ENCODE measurements around the gene GPC5.

Gene GPC5

DNA sequence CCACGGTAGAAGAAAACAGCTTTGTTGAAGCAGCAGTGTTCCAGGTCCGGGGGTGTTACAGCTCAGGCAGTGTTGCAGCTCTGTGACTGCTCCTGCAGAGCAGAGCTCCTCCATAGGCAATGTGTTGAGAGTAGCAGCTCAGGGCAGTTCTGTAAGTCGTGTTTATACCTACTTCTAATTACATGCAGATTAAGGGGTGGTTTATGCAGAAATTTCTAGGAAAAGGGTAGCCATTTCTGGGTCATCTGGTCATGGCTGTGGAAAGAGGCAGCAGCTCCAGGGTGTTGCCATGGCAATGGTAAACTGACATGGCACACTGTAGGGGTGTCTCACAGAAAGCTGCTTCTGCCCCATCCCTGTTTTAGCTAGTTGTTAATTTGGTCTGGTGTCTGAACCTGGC lies 316.4 kb downstream of the GPC5 start:
- peak overlapping the region; percentile 49 for H4K8ac ChIP-seq (ENCODE audit: low read length)
- 62% methylated on average over 2 of the region's 3 CpGs for WGBS
- H2BK12ac ChIP-seq (ENCODE audit: low read length in 2 of 2): no peak overlapping the region

DNA sequence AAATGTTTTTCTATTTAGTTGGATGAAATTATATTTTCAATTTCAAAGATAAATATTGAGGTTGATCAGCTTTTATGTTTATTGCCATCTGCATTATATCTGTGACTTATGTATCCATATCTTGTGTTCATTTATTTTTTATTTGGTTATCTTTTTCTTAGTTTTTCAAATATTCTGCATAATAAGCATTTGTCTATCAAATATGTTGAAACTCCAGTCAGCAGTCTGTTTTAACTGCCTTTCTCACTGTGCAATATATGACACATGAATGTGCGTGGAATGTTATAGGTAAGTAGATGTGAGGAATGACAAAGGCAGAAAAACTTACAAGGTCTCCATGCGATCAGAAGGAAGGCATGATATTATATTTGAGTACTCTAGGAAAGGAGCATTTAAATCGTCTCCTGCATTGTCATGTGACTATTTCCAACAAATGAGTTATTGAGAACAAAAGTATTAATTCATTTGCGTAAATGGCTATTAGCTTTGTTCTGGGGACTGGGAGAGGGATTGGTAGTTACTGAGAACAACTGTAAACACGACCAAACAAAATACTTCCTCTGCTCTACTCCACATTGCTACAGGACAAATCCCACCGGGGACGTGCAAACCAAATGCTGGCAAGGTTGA lies 318.1 kb downstream of the GPC5 start:
- no peak overlapping the region for H3K4me3 ChIP-seq (ENCODE audit: insufficient read depth in 1 of 2, low read depth in 1 of 2, low read length in 2 of 2)
- WGBS: 94% methylated on average over 7 of the region's 7 CpGs

More for the DNA sequence above, 316.4 kb downstream of the GPC5 start:
- no peak overlapping the region for H3K27ac ChIP-seq (ENCODE audit: low read length, poor library complexity, severe bottlenecking)
- no peak overlapping the region for H3K18ac ChIP-seq (ENCODE audit: low read depth in 1 of 2, low read length in 2 of 2)
- DNase-seq: no peak
- no peak overlapping the region for H3K4me2 ChIP-seq (ENCODE audit: low read length, poor library complexity, severe bottlenecking)
- H4K91ac ChIP-seq (ENCODE audit: low read length): no peak overlapping the region
- H3K4me1 ChIP-seq (ENCODE audit: control insufficient read depth, insufficient read depth, low read depth, low read length): peaks cover 3% of the 10 kb centered on the region
- no peak overlapping the region for H3K4me3 ChIP-seq (ENCODE audit: insufficient read depth in 1 of 2, low read depth in 1 of 2, low read length in 2 of 2)
- H3K4ac ChIP-seq (ENCODE audit: low read depth in 1 of 2, low read length in 2 of 2): no peak overlapping the region
- no peak overlapping the region for H3K9ac ChIP-seq (ENCODE audit: low read length)
- H2BK120ac ChIP-seq (ENCODE audit: low read depth, low read length): no peak overlapping the region
- H2BK15ac ChIP-seq (ENCODE audit: low read depth, poor library complexity, severe bottlenecking): no peak overlapping the region
- H3K9me3 ChIP-seq (ENCODE audit: control insufficient read depth, low read length): no peaks in the 10 kb centered on the region
- H2AFZ ChIP-seq (ENCODE audit: low read depth, low read length): no peak overlapping the region
- H3K27me3 ChIP-seq (ENCODE audit: control insufficient read depth in 1 of 2, insufficient read depth in 1 of 2, low read length in 2 of 2): no peaks in the 10 kb centered on the region
- H3K23ac ChIP-seq (ENCODE audit: low read length in 2 of 2): no peak overlapping the region
- no peak overlapping the region for H2BK5ac ChIP-seq (ENCODE audit: low read depth, low read length, poor library complexity, severe bottlenecking)
- no peaks in the 10 kb centered on the region for H3K79me1 ChIP-seq (replicated peaks; ENCODE audit: low read length, poor library complexity, severe bottlenecking)
- no peak overlapping the region for H3K14ac ChIP-seq (ENCODE audit: low read length in 2 of 2)
- no peaks in the 10 kb centered on the region for H3K36me3 ChIP-seq (ENCODE audit: control insufficient read depth in 1 of 2, insufficient read depth in 2 of 2, low read depth in 1 of 2, low read length in 2 of 2)
- H2AK5ac ChIP-seq (ENCODE audit: low read length, severe bottlenecking): no peak overlapping the region

DNA sequence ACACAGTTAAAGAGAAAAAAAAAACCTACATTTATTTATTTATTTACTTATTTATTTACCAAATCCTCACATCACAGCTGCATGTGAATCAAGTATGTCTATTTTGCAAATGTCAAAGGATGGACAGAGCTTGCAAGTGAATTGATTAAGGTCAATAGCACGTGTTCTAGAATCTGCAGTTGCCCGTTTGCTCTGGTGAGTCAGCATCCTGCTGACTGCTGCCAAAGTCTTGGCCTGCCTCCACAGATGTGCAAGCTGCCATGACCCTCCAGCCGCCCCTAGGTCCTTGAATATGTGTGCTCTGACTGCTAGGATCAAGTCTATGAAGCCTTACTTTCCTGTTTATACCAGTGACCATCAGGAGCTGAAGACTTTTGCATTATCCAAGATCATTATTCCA lies 320.6 kb downstream of the GPC5 start:
- Histone ChIP-seq H3K14ac (ENCODE audit: low read length in 2 of 2) (no peak overlapping the region), H3K27ac (ENCODE audit: low read length, poor library complexity, severe bottlenecking) (no peak overlapping the region), H3K4me1 (ENCODE audit: control insufficient read depth, insufficient read depth, low read depth, low read length) (peaks cover 3% of the 10 kb centered on the region), H2AFZ (ENCODE audit: low read depth, low read length) (no peak overlapping the region), H2AK5ac (ENCODE audit: low read length, severe bottlenecking) (no peak overlapping the region), H3K79me1 (replicated peaks; ENCODE audit: low read length, poor library complexity, severe bottlenecking) (no peaks in the 10 kb centered on the region), H2BK5ac (ENCODE audit: low read depth, low read length, poor library complexity, severe bottlenecking) (no peak overlapping the region), H3K27me3 (ENCODE audit: control insufficient read depth in 1 of 2, insufficient read depth in 1 of 2, low read length in 2 of 2) (no peaks in the 10 kb centered on the region), H2BK15ac (ENCODE audit: low read depth, poor library complexity, severe bottlenecking) (no peak overlapping the region), H4K91ac (ENCODE audit: low read length) (no peak overlapping the region), H3K4me3 (ENCODE audit: insufficient read depth in 1 of 2, low read depth in 1 of 2, low read length in 2 of 2) (no peak overlapping the region), H3K23ac (ENCODE audit: low read length in 2 of 2) (no peak overlapping the region), H2BK12ac (ENCODE audit: low read length in 2 of 2) (no peak overlapping the region), H3K18ac (ENCODE audit: low read depth in 1 of 2, low read length in 2 of 2) (no peak overlapping the region), H3K4ac (ENCODE audit: low read depth in 1 of 2, low read length in 2 of 2) (no peak overlapping the region), H3K9me3 (ENCODE audit: control insufficient read depth, low read length) (no peaks in the 10 kb centered on the region), H3K36me3 (ENCODE audit: control insufficient read depth in 1 of 2, insufficient read depth in 2 of 2, low read depth in 1 of 2, low read length in 2 of 2) (no peaks in the 10 kb centered on the region), H4K8ac (ENCODE audit: low read length) (no peak overlapping the region), H2BK120ac (ENCODE audit: low read depth, low read length) (no peak overlapping the region), H3K4me2 (ENCODE audit: low read length, poor library complexity, severe bottlenecking) (no peak overlapping the region), H3K9ac (ENCODE audit: low read length) (no peak overlapping the region)
- 2% methylated on average over 3 of the region's 3 CpGs for WGBS
- peak; percentile 36 for DNase-seq

More for the DNA sequence above, 318.1 kb downstream of the GPC5 start:
- H3K27ac ChIP-seq (ENCODE audit: low read length, poor library complexity, severe bottlenecking): no peak overlapping the region
- H3K27me3 ChIP-seq (ENCODE audit: control insufficient read depth in 1 of 2, insufficient read depth in 1 of 2, low read length in 2 of 2): no peaks in the 10 kb centered on the region
- no peak overlapping the region for H2BK12ac ChIP-seq (ENCODE audit: low read length in 2 of 2)
- no peak overlapping the region for H3K18ac ChIP-seq (ENCODE audit: low read depth in 1 of 2, low read length in 2 of 2)
- H3K4ac ChIP-seq (ENCODE audit: low read depth in 1 of 2, low read length in 2 of 2): no peak overlapping the region
- peaks cover 3% of the 10 kb centered on the region for H3K4me1 ChIP-seq (ENCODE audit: control insufficient read depth, insufficient read depth, low read depth, low read length)
- H4K8ac ChIP-seq (ENCODE audit: low read length): no peak overlapping the region
- no peak for DNase-seq
- no peak overlapping the region for H2BK5ac ChIP-seq (ENCODE audit: low read depth, low read length, poor library complexity, severe bottlenecking)
- H4K91ac ChIP-seq (ENCODE audit: low read length): no peak overlapping the region
- H2AFZ ChIP-seq (ENCODE audit: low read depth, low read length): no peak overlapping the region
- H3K9ac ChIP-seq (ENCODE audit: low read length): no peak overlapping the region
- H3K23ac ChIP-seq (ENCODE audit: low read length in 2 of 2): no peak overlapping the region
- H3K4me2 ChIP-seq (ENCODE audit: low read length, poor library complexity, severe bottlenecking): no peak overlapping the region
- H3K14ac ChIP-seq (ENCODE audit: low read length in 2 of 2): no peak overlapping the region
- H2BK15ac ChIP-seq (ENCODE audit: low read depth, poor library complexity, severe bottlenecking): no peak overlapping the region
- H3K9me3 ChIP-seq (ENCODE audit: control insufficient read depth, low read length): no peaks in the 10 kb centered on the region
- no peaks in the 10 kb centered on the region for H3K79me1 ChIP-seq (replicated peaks; ENCODE audit: low read length, poor library complexity, severe bottlenecking)
- H2BK120ac ChIP-seq (ENCODE audit: low read depth, low read length): peak overlapping the region; percentile 34
- H3K36me3 ChIP-seq (ENCODE audit: control insufficient read depth in 1 of 2, insufficient read depth in 2 of 2, low read depth in 1 of 2, low read length in 2 of 2): no peaks in the 10 kb centered on the region
- H2AK5ac ChIP-seq (ENCODE audit: low read length, severe bottlenecking): no peak overlapping the region

DNA sequence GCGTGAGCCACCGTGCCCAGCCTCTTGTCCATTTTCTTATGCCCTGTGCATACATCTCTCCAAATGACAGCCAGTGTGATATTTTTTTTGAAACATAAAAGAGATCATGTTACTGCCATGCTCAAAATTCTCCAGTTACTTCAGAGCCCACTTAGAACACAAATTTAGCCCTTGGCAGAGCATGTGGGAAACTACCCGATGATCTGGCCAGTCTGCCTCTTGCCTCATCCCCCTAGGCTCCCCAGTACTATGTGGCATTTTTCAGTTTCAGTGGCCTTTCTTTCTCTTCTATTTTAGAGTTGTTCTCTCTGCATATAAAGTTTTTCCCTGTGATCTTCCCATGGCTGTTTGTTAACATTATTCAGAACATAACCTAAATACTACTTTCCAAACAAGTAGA lies 323.0 kb downstream of the GPC5 start:
- Histone ChIP-seq H3K9ac (ENCODE audit: low read length) (no peak overlapping the region), H3K36me3 (ENCODE audit: control insufficient read depth in 1 of 2, insufficient read depth in 2 of 2, low read depth in 1 of 2, low read length in 2 of 2) (no peaks in the 10 kb centered on the region), H2AFZ (ENCODE audit: low read depth, low read length) (no peak overlapping the region), H3K18ac (ENCODE audit: low read depth in 1 of 2, low read length in 2 of 2) (no peak overlapping the region), H3K79me1 (replicated peaks; ENCODE audit: low read length, poor library complexity, severe bottlenecking) (no peaks in the 10 kb centered on the region), H2BK5ac (ENCODE audit: low read depth, low read length, poor library complexity, severe bottlenecking) (no peak overlapping the region), H3K27ac (ENCODE audit: low read length, poor library complexity, severe bottlenecking) (no peak overlapping the region), H4K91ac (ENCODE audit: low read length) (no peak overlapping the region), H3K4me2 (ENCODE audit: low read length, poor library complexity, severe bottlenecking) (no peak overlapping the region), H3K4me1 (ENCODE audit: control insufficient read depth, insufficient read depth, low read depth, low read length) (peaks cover 3% of the 10 kb centered on the region), H3K14ac (ENCODE audit: low read length in 2 of 2) (no peak overlapping the region), H2AK5ac (ENCODE audit: low read length, severe bottlenecking) (no peak overlapping the region), H3K9me3 (ENCODE audit: control insufficient read depth, low read length) (no peaks in the 10 kb centered on the region), H3K4me3 (ENCODE audit: insufficient read depth in 1 of 2, low read depth in 1 of 2, low read length in 2 of 2) (no peak overlapping the region), H2BK120ac (ENCODE audit: low read depth, low read length) (no peak overlapping the region), H3K27me3 (ENCODE audit: control insufficient read depth in 1 of 2, insufficient read depth in 1 of 2, low read length in 2 of 2) (no peaks in the 10 kb centered on the region), H3K23ac (ENCODE audit: low read length in 2 of 2) (no peak overlapping the region), H4K8ac (ENCODE audit: low read length) (no peak overlapping the region), H2BK15ac (ENCODE audit: low read depth, poor library complexity, severe bottlenecking) (no peak overlapping the region), H3K4ac (ENCODE audit: low read depth in 1 of 2, low read length in 2 of 2) (no peak overlapping the region), H2BK12ac (ENCODE audit: low read length in 2 of 2) (no peak overlapping the region)
- 100% methylated on average over 3 of the region's 3 CpGs for WGBS
- DNase-seq: no peak
